GM19240 (cell line): ENCODE data around the gene TMEM184C.

Experiments used
- DNase-seq: peaks from one replicate; pipeline ENCODE4 v3.0.0; 2011; ENCODE audit warnings: low spot score; ENCODE audit not compliant: insufficient read length

Gene TMEM184C

DNA sequence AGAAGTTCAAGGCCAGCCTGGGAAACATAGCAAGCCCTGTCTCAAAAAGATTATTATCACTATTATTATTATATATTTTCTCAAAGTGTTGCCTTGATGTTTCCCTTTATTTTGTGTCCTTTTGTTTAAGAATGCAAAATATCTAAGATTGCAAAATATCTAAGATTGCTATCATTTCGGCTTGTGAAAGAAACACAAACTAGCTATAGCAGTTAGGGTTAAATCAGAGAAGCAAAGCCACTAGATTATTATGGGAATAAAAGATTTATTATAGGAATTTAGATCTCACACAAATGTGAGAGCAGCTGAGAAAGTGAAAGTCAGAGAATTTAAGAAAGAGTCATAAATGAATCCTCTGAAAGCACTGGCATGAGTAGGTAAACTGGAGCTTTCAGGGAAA lies 18.0 kb upstream of the TMEM184C start:
- no peak for DNase-seq

DNA sequence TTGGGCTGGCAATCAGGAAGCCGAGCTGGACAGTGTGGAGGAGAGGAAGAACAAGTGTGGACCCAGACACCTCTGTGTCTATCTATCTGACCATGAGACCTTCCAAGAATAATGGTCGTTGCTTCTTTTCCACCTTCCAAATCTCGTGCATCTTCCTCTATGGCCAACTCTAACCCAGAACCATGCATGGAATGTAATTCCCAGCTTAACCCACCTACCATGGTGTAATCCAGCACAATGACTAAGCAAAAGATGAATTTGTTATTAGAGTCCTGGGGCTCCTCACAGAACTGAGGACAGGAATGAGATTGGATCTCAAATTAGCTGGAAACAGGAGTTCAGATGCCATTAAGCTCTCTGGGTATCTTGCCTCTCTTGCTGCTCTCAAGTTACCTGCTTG lies 17.4 kb upstream of the TMEM184C start:
- DNase-seq, result no peak

GRCh38 chr4:147605499-147605898 lies 11.7 kb upstream of the TMEM184C start:
- no peak for DNase-seq

GRCh38 chr4:147607471-147607870 lies 9.7 kb upstream of the TMEM184C start:
- DNase-seq, result no peak

DNA sequence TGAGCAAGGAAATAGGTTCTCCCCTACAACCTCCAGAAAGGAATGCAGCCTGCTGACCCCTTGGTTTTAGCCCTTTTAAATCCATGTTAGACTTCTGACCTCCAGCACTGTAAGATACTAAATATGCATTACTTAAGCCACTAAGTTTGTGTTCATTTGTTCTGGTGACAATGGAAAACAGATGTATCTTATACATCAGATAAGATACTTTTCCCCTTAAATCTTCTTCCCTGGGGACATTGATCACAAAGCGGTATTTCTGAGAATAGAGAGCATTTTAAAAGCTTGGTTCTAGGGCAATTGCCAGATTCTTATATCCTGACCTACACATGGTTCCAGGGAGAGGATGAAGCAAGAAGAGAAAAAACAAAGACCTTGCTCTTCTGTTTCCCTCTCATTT lies 6.5 kb upstream of the TMEM184C start:
- DNase-seq, result no peak

- DNase-seq, result no peak
Measured at GRCh38 chr4:147616849-147617172, 386 bp upstream of the TMEM184C start.

DNA sequence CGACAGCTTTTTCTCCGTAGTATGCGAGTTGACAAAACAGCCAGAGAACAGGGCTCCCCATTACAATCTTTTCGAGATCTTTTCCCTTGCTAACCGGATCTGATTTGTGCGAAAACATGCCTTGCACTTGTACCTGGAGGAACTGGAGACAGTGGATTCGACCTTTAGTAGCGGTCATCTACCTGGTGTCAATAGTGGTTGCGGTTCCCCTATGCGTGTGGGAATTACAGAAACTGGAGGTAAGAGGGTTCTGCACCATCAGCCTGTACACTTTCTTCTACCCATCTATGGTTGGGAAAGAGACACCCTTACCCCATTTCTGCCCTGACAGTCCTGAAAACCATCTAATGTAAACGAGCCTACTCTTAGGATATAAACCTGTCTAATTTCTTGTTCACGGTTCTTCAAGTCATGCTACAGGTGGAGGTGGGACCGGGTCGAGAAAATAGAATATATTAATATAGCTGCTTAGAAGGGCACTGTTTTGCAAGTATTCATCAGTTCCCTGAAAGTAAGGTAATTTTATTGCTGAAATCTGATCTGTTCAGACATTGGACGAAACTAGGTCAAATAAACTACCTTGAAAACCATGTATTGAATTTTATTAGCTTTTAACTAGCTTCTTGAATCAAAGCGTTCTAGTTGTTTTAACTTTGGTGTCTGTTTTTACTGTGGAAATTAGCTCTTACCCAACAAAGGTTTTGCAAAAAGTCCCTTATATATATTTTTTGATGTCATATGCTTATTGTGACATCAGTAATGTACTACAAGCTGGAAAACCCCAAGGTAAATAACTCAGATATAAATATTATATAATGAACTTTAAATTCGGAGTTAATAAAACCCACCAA lies 869 bp downstream of the TMEM184C start:
- no peak for DNase-seq

DNA sequence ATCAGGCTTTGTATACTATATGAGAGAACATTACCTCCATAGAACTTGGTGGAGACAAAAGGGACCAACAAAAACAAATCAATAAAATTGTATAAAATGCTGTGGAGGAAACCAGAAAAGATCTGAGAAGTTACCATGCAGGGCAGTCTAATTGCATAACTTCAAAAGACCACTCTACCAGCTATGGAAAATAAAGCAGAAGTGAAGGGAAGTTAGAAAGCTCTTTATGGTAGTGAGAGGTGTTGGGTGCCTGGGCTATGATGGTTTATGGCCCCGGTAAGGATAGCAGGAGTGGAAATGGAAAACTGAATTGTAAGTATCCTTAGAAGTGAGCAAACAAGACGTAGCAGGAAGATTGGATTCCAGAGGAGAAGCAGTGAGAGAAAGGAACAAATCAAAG lies 3.1 kb downstream of the TMEM184C start:
- no peak for DNase-seq

- DNase-seq, result no peak
Measured at GRCh38 chr4:147625733-147626132, 8.5 kb downstream of the TMEM184C start.

GRCh38 chr4:147626903-147627302 lies 9.7 kb downstream of the TMEM184C start:
- DNase-seq, result no peak

GRCh38 chr4:147628415-147628814 lies 11.2 kb downstream of the TMEM184C start:
- no peak for DNase-seq

GRCh38 chr4:147629783-147630730 lies 12.9 kb downstream of the TMEM184C start:
- no peak for DNase-seq

GRCh38 chr4:147633113-147633512 lies 15.9 kb downstream of the TMEM184C start:
- DNase-seq, result no peak

DNA sequence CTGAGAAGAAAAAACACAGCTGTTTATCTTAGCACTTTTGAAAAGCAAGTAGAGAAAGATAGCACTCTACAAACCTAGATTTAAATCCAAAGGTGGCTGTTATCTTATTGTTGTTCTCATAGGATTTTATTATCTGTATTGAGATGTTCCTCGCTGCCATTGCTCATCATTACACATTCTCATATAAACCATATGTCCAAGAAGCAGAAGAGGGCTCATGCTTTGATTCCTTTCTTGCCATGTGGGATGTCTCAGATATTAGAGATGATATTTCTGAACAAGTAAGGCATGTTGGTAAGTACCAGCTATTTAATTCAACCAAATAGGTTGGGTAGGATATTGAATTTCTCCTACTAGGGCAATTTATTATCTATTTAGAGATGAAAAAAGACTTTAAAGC lies 16.4 kb downstream of the TMEM184C start:
- no peak for DNase-seq

GRCh38 chr4:147635348-147635747 lies 18.2 kb downstream of the TMEM184C start:
- DNase-seq, result no peak

GRCh38 chr4:147638365-147638764 lies 21.2 kb downstream of the TMEM184C start:
- DNase-seq, result no peak

DNA sequence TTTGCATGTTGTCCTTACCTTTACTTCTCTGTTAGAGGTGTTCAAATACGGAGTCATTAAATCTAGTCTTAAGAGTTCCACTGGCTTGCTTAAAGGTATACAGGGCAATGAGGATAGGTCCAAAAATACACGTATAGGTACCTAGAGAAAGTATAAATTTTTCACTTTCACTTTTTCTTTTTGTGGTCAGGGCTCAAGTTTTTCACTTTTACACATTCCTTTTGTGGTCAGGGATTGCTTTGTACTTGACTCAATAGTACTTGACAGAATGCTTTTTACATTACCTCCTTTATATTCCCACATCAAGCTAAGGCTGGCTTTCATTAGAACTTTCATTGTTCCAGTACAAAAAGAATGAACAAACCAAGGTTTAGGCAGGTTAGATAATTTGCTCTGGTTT lies 21.7 kb downstream of the TMEM184C start:
- no peak for DNase-seq

DNA sequence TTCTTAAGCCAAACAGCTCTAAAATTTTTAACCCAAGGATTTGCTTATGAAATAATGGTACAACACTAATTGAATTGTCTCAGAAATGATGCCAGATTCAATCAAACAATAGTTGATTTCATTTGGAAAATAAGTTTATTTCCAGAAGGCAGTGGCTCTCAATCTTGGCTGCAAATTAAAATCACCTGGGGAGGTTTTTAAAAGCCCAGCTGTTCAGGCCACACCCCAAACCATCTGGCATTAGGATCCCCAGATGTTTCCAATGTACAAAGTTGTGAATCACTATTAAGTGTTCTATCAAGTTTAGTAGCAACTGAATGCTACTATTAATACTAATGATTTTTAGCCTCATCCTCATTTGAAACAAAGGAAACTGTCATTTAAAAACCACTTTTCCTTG lies 22.2 kb downstream of the TMEM184C start:
- no peak for DNase-seq

- DNase-seq, result no peak
Measured at GRCh38 chr4:147640331-147640730, 23.1 kb downstream of the TMEM184C start.

DNA sequence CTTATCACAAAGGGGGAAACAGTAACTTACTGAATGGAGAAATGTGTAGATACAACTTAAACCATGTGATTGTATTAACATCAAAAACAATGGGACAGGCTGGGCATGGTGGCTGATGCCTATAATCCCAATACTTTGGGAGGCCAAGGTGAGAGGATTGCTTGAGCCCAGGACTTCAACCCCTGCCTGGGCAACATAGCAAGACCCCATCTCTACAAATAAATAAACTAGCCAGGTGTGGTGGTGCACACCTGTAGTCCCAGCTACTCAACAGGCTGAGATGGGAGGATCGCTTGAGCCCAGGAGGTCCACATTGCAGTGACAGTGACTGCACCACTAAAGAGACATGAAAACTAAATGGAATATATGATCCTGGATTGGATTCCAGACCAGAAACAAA lies 26.4 kb downstream of the TMEM184C start:
- DNase-seq, result no peak

- DNase-seq, result no peak
Measured at GRCh38 chr4:147644471-147644870, 27.3 kb downstream of the TMEM184C start.

DNA sequence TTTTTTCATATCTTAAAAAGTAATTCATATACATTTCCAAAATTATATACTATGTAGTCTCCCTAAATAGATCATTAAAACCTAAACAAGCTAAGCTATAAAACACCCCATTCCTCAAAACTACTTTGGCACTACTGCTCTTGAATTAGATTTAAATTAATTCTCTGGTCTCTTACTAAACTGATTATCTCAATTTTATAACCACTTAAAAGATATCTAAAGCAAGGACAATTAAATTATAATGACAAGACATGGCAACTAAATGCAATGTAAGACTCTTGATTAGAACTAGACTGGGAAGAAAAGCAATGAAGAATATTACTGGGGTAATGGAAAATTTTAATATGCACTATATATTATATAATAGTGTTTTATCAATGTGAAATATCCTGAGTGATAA lies 27.9 kb downstream of the TMEM184C start:
- no peak for DNase-seq

- DNase-seq, result no peak
Measured at GRCh38 chr4:147648656-147649055, 31.5 kb downstream of the TMEM184C start.
